Measurements from ENCODE around the gene GGA2.
"Not testable (repeated sequence)": the region's sequence is repeated elsewhere in the genome, so short reads cannot be mapped to it uniquely, and the experiment has no call there.

The GGA2 gene

GRCh38 chr16:23510164-23510914, at the start of gene GGA2:
GGA2 (minus strand) TSS chr16:23510494; CDS start chr16:23510411, 83 bp downstream.
- DNase-seq (ENCODE audit: low read depth) = peak; percentile 57

GRCh38 chr16:23557779-23558702, 47.7 kb upstream of the GGA2 start:
- DNase-seq (ENCODE audit: low read depth) = peak; percentile 1

GRCh38 chr16:23556881-23557778, 46.8 kb upstream of the GGA2 start, which contains the start of the genes EARS2 and UBFD1:
EARS2 (minus strand) TSS chr16:23557350; CDS start chr16:23557343, 7 bp downstream.
UBFD1 (plus strand) TSS chr16:23557727; CDS start chr16:23557743, 16 bp downstream.
- DNase-seq (ENCODE audit: low read depth) = peak; percentile 89

DNA sequence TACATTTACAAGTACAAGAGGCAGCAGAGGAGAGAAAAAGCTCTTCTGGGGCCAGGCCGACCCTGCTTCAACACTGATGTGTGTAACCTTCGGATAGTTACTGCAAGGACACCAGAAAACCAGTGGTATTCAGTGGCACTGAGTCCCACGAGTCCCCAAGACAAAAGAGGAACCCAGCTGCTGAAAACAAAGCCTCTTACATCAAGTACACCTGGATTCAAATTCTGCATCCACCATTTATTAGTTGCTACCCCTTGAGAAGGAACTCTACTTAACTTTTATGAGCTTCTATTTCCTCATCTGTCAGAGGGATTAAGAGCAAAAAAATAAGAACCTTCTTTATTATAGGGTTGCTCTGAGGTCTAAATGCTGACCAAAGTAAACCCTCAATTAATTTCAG, 44.2 kb upstream of the GGA2 start:
- no peak for DNase-seq (ENCODE audit: low read depth)

DNA sequence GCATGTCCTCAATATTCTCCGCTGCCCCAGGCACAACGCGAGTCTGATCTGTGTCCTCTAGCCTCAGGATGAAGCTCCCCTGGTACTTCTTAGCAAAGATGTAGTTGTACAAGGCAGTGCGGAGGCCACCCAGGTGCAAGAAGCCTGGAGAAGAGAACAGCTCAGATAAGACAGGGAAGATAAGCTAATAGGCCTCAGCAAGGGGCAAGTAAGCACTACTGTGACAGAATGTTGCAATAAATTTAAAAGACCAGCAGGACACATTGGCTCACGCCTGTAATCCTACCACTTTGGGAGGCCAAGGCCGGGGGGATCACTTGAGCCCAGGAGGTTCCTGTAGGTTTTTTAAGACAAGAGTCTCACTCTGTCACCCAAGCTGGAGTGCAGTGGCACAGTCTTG, 41.9 kb upstream of the GGA2 start:
- no peak for DNase-seq (ENCODE audit: low read depth)

- no peak for DNase-seq (ENCODE audit: low read depth)
Observed at GRCh38 chr16:23549938-23550337, 39.6 kb upstream of the GGA2 start.

DNA sequence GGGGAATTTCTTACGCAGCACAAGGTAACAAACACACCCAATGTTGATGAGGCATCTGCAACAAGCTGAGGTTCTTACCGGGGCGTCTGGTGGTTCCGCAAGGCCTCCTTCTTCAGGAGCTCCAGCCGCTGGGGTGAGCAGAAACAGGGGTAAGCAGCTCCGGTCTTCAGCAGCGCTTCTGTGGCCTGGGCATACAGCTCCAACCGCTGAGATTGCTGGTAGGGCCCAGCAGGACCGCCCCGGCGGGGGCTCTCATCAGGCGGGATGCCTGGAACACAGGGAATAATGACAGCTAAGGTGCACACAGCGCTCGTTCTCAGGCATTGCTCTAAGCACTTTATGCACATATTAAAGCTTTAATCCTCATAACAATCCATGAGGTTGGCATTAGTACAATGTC, 34.1 kb upstream of the GGA2 start:
- DNase-seq (ENCODE audit: low read depth) = no peak

- DNase-seq (ENCODE audit: low read depth) = not testable (repeated sequence)
Observed at GRCh38 chr16:23540817-23541178, 30.5 kb upstream of the GGA2 start.

- no peak for DNase-seq (ENCODE audit: low read depth)
Observed at GRCh38 chr16:23539984-23540816, 29.9 kb upstream of the GGA2 start.

DNA sequence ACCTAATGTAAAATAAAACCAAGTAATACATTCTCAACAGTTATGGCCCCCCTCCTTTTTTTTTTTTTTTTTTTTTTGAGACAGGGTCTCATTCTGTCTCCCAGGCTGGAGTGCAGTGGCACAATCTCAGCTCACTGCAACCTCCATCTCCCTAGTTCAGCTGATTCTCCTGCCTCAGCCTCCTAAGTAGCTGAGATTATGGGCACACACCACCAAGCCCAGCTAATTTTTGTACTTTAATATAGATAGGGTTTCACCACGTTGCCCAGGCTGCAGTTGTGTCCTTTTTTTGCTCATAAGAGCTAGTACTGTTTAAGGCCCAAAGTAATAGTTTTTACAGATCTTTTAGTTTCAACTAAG, 28.6 kb upstream of the GGA2 start:
- no peak for DNase-seq (ENCODE audit: low read depth)

DNA sequence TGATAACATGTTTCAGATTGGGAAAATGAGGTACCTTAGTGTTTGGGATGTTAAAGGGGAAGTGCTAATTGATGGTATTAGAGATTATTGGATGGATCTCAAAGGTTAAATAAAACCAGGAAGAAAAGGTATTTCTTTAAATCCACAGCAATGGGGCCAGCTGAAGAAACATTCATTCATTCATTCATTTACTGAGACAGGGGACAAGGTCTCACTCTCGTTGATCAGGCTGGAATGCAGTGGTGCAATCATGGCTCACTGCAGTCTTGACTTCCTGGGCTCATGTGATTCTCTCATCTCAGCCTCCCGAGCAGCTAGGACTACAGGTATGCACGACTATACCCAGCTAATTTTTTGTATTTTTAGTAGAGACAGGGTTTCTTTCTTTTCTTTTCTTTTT, 27.1 kb upstream of the GGA2 start:
- no peak for DNase-seq (ENCODE audit: low read depth)

DNA sequence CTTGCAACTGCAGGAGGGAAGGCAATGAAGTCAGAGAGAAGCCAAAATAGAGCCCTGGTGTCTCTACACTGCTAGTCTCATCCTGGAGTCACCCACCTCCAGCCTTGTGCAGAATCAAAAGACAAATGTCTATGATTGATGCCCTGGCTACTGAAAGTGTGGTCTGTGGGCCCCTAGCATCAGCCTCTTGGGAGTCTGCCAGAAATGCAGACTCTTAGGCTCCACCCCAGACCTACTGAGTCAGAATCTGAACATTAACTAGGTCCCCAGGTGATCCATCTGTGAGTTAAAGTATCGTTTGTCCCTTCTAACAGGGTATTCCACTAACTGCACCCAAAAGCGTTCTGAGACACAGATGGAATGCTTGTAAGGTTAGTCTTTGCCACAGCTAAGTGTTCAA, 25.6 kb upstream of the GGA2 start:
- DNase-seq (ENCODE audit: low read depth) = no peak

DNA sequence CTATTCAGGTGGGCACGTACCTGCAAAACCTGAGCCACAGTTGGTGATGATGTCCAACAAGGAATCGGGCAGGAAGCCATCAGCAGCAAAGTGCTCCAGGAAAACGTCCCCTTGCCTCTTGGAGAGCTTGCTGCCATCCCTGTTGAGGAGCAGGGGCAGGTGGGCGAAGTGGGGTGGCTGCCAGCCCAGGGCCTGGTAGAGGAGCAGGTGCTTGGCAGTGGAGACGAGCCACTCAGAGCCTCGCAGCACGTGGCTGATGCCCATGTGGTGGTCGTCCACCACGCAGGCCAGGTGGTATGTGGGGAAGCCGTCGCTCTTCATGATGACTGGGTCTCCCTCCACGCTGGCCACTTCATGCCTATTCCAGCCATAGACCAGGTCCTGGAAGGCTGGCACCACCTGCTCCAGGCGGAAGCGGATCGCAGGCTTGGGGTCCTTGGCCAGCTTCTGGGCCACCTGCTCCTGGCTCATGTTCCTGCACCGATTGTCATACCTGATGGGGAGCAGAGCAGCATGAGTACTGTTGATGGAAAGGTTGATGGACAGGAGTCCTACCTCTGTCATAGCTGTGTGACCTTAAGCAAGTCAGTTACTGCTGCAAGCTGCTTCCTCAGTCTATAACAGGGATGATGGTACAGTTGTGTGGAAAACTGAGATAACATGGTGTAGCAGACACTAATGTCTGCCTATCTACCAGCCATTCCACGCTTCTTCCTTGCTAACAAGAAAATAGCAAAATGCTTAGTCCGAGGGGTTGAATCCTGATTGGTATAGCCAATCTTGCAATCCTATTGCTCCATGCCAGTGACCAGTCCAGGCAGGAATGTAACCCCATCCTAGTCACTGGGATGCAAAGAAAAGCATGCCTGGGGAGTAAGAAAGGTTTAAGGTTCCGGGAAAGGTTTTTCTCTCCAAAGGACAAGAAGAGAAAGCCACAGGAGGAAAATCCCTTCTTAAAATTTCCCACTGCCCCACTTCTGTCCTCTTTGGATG, 24.9 kb upstream of the GGA2 start:
- DNase-seq (ENCODE audit: low read depth) = no peak

GRCh38 chr16:23532448-23532847, 22.2 kb upstream of the GGA2 start:
- no peak for DNase-seq (ENCODE audit: low read depth)

DNA sequence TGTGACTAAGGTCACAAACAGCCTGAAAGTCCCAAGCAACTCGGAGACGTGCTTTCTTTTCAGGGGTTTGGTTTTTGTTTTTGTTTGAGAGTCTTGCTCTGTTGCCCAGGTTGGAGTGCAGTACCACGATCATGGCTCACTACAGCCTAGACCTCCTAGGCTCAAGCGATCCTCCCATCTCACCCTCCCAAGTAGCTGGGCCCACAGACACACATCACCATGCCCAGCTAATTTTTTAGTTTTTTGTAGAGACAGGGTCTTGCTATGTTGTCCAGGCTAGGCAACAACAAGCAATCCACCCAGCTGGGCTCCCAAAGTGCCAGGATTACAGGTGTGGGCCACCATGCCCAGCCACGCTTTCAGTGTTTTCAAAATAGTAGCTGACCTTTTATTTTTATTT, 19.8 kb upstream of the GGA2 start:
- no peak for DNase-seq (ENCODE audit: low read depth)

- DNase-seq (ENCODE audit: low read depth) = no peak
Observed at GRCh38 chr16:23528644-23529310, 18.5 kb upstream of the GGA2 start.

DNA sequence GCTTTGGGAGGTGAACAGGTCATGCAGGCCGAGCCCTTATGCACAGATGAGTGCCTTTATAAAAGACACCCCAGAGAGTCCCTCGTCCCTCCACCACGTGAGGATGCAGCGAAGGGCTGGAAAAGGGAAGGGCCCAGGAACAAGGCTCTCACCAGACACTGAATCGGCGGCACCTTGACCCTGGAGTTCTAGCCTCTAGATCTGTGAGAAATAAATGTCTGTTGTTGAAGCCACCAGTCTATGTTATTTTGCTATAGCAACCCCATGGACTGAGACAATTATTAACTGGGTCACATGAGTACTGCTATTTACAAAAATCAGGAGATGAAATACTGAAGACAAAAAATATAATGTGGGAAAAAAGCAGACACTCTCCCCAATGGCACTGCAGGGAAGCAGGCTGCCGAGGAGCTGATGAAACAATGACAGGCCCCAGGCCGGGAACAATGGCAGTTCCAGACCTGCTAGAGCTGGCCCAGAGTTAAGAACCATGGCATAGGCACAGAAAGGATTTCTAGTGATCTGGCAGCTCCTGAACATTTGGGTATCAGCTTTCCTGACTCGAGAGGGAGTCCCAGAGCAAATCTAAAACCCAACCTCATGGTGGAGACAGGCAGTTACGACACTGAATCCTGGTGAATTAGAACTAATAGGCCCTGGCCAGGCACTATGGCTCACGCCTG, 17.8 kb upstream of the GGA2 start:
- DNase-seq (ENCODE audit: low read depth) = no peak

DNA sequence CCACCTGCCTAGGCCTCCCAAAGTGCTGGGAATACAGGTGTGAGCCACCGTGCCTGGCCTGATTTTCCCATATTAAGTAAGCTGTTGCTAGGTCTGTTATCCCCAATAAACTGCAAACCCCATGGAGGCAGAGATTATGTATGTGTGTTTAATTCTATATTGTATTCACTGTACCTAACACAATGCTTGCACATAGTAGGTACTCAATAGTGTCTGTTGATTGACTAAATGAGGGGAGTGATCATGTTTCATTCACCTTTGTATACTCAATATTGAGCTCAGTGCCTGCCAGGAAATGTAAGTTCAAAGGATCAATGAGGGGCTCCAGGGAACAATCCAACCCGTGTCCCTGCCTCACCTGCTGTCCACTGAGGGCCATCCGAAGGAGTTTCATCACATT, 14.6 kb upstream of the GGA2 start:
- DNase-seq (ENCODE audit: low read depth) = no peak

DNA sequence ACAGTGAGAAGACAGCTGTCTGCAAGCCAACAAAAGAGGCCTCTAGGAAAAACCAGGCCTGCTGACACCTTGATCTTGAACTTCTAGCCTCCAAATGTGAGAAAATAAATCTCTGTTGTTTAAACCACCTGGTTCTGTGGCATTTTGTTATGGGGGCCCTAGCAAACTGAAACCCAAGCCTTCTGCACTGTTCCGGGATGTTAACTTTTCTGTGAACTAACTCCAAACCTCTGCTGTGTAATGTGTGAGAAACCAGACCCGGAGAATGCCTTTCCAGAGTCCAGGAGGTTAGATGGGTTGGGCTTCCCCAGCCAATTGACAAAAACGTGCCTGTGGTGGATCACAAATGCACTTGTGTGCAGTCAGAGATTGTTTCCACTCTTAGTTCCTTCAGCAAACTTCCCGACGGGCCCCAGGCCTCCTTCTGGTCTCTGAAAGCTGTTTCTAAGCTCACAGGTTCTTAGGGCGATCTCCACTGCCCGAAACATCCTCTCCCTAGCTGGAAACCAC, 13.6 kb upstream of the GGA2 start:
- DNase-seq (ENCODE audit: low read depth) = no peak
